ENCODE results near the gene MLLT6.

The MLLT6 gene

DNA sequence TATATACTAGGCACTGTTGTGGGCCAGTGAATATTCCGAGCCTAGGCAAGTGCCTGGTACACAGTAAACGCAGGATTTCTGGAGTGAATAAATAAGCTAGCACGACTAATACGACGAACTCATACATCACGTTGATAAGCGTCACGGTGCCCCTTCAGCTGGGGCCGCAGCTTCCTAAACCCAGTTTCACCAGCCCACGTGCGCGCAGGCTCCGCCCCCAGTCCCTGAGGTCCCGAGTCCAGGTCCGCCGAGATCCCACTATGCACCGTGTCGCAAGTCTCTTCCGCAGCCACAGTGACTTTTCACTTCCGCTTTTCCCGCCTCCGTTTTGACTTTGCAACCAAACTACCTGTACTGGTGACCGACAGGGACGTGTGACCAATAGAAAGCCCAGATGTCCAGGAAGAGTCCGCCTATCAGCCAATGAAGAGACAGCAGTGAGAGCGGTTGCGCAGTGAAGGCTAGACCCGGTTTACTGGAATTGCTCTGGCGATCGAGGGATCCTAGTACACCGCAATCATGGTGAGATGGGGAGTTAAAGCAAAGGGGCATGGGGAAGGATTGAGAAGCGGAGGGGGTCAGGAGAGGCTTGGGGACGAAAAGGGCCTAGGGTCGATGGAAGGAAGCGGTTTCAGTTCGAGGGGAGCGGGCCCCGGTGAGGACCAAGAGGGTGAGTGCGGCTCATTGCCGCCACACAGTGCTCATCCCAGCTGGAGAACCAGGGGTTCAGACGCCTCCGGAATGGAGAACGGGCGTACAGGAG lies 47.4 kb downstream of the MLLT6 start, which contains the start of gene PSMB3:
Gene PSMB3 (plus strand): TSS at position 434 of the 763 bp plus-strand sequence. CDS start 86 bp downstream, at position 520.
- H3K27ac ChIP-seq, result peak within 1 kb of the TSS; percentile 77
- DNase-seq (ENCODE audit: low read depth, low spot score), result peak; percentile 98

DNA sequence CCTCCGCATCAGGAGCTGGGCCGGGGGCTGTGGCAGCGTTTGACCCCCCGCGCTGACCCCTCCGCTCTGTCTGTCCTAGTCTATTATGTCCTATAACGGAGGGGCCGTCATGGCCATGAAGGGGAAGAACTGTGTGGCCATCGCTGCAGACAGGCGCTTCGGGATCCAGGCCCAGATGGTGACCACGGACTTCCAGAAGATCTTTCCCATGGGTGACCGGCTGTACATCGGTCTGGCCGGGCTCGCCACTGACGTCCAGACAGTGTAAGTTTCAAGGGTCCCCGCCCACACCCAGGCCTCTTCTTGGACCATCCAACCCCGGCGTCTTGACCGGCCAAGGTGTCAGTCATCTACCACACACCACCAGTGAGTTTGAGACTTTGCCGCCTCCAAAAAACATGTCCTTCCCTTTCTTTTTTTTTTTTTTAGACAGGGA lies 48.0 kb downstream of the MLLT6 start:
- DNase-seq (ENCODE audit: low read depth, low spot score), result no peak
- peak overlapping the region; percentile 77 for H3K27ac ChIP-seq

DNA sequence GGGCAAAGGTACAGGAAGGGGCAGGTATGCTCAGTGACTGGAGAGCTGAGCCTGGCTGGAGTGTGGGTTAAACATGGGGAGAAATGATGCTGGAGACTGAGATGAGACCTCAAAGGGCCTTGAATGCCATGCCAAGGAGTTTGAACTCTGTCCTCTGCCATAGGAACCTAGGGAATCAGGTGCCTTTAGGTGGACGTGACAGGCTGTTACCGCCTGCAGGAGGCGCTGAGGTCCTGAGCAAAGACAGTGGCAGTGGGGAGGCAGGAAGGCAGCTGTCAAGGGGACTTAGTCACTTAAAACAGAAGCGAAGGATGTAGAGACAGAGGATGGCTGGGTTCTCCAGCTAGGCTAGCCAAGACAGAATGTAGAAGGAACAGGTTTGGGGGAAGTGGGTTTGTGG lies 56.5 kb downstream of the MLLT6 start:
- H3K27ac ChIP-seq, result no peak overlapping the region

DNA sequence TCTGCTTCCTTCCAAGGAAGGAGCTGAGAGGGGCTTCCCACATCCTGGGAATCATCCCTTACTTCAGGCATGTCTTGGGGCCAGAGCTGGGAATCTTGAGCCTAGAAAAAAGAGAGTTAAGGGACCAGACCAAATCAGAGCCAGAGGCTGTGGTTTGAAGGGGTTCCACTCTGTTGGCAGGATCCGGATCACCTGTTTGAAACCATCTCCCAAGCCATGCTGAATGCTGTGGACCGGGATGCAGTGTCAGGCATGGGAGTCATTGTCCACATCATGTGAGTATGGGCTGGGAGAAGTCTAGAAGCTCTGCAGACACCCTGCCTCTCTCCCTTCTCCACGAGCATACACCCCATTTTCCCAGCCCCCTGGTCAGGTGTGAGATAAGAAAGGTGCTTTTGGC lies 57.2 kb downstream of the MLLT6 start:
- DNase-seq (ENCODE audit: low read depth, low spot score), result no peak

More for the DNA sequence above, 56.5 kb downstream of the MLLT6 start:
- no peak for DNase-seq (ENCODE audit: low read depth, low spot score)

DNA sequence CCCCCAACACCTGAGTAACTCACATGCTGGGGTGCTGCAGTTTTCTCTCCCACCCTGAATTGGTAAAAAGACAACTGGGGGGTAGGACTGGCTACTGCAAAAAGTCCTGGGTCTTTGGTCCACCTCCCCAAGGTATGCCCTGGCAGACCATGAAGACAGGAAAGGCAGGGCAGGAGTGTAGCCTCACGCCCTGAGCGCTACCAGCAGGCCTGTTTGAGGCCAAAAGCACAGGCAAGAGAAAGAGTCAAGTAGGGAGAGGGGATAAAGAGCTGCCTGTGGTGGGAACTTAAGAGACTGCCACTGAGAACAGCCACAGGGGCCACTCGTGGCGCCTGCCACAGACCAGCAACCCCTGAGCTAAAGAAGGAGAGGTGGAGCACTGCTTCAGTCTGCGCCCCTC lies 61.3 kb downstream of the MLLT6 start:
- no peak for DNase-seq (ENCODE audit: low read depth, low spot score)
- no peak overlapping the region for H3K27ac ChIP-seq

More for the DNA sequence above, 57.2 kb downstream of the MLLT6 start:
- H3K27ac ChIP-seq, result no peak overlapping the region

DNA sequence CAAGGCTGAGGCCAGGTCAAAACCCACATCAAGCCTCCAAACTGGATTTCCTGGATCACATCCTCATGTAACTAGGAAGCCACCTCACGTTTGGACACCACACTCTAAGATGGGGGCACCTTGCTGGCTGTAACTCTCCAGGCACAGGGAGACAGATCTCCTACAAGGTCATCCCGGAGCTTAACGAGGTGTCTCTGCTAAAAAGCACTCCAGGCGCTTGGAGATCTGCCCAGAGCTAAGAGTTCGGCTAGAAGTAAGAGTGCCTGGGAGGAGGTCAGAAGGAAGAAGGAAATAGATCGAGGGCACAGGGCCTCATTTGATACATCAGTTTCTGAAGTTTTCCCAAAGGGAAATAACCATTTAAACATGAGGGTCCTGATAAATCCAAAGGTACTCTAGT lies 63.3 kb downstream of the MLLT6 start:
- H3K27ac ChIP-seq, result no peak overlapping the region
- no peak for DNase-seq (ENCODE audit: low read depth, low spot score)

DNA sequence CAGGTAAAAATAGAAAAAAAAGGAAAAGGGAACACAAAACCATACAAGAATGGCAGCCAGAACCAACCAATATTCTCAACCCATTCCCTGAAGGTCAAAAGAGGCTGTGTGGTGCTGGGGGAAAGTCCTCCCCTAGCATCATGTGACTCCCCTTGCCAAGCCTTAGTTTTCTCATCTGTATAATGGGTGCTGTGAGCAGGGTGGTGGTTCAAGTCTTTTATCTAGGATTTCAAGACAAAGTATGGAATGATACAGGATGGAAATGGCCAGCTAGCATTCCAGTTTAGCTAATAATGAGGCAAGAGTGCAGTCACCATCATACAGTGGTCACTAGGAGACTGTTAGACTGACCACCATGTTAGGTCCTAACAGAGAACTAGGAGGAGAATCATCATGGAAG lies 68.2 kb downstream of the MLLT6 start:
- no peak overlapping the region for H3K27ac ChIP-seq
- DNase-seq (ENCODE audit: low read depth, low spot score), result no peak

DNA sequence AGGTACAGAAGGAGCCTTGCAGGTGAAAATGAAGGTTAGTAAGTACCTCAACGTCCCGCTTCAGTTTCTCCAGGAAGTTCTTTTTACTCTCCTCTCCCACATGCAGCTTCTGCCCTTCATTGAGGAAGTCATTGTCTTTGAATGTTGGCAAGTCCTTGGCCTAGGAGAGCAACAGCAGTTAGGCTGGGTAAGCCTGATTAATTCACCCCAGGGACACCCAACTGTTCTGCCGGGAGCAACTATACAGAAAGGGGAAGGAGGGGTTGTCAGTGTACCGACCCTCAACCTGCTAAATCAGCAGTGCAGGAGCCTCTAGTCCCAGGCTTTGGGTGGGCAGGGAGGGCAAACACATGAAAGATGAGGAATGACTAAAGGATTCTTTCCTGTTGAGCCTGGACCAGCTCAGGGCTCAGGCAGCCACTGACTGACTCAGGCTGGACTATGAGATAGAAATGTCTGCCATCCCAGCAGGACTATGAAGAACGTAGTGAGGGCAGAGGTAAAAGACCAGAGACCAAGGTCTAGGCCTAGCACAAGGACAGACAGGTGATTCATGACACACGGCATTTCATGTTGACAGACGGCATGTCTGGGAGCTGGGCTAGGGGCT lies 72.7 kb downstream of the MLLT6 start:
- no peak overlapping the region for H3K27ac ChIP-seq
- no peak for DNase-seq (ENCODE audit: low read depth, low spot score)
